Liver (tissue), 3 donors: ENCODE data around the gene MRPL41.
"Not testable (repeated sequence)": the region's sequence is repeated elsewhere in the genome, so short reads cannot be mapped to it uniquely, and the experiment has no call there.

Source experiments
- EGR1 ChIP-seq, 2 donors: IDR thresholded peaks; 2 replicates each; pipeline ENCODE4 v1.6.1; 2016 to 2018; ENCODE audit warnings: antibody characterized with exemption in 2 of 2, low read depth in 2 of 2
- FOXA1 ChIP-seq: IDR thresholded peaks from 2 replicates; pipeline ENCODE4 v1.6.1; 2016; ENCODE audit warnings: antibody characterized with exemption
- GABPA ChIP-seq, 2 donors: IDR thresholded peaks in 1 of 2; conservative IDR thresholded peaks in 1 of 2; 2 replicates each; pipeline ENCODE4 v1.6.1; 2016; ENCODE audit warnings: antibody characterized with exemption in 2 of 2, mild to moderate bottlenecking in 1 of 2, moderate library complexity in 1 of 2
- HNF4G ChIP-seq: IDR thresholded peaks from 2 replicates; pipeline ENCODE4 v1.6.1; 2016; ENCODE audit warnings: antibody characterized with exemption
- JUND ChIP-seq, 2 donors: IDR thresholded peaks; 2 replicates each; pipeline ENCODE4 v1.6.1; 2016; ENCODE audit warnings: antibody characterized with exemption in 2 of 2
- RAD21 ChIP-seq, 2 donors: IDR thresholded peaks; 2 replicates each; pipeline ENCODE4 v1.6.1; 2016; ENCODE audit warnings: antibody characterized with exemption in 2 of 2, mild to moderate bottlenecking in 2 of 2
- RXRA ChIP-seq, 2 donors: IDR thresholded peaks; 2 replicates each; pipeline ENCODE4 v1.6.1; 2017 to 2018; ENCODE audit warnings: antibody characterized with exemption in 2 of 2, mild to moderate bottlenecking in 1 of 2
- SP1 ChIP-seq: IDR thresholded peaks from 2 replicates; pipeline ENCODE4 v1.6.1; 2018; ENCODE audit warnings: antibody characterized with exemption, mild to moderate bottlenecking
- TAF1 ChIP-seq: conservative IDR thresholded peaks from 2 replicates; pipeline ENCODE4 v1.6.1; 2016; ENCODE audit warnings: antibody characterized with exemption, mild to moderate bottlenecking
- YY1 ChIP-seq: IDR thresholded peaks from 2 replicates; pipeline ENCODE4 v1.6.1; 2016; ENCODE audit warnings: antibody characterized with exemption, mild to moderate bottlenecking
- TF ChIP-seq, protein P1 (sequence below): fragments of 150-350 bp; IDR thresholded peaks from 2 replicates; pipeline ENCODE4 v1.5.1; 2017; ENCODE audit warnings: improper control_type of control experiment, low read depth, low read length; ENCODE audit not compliant: missing input control
- TF ChIP-seq, protein P2 (sequence below): IDR thresholded peaks from 2 replicates; pipeline ENCODE4 v1.6.1; 2016; ENCODE audit warnings: antibody characterized with exemption, mild to moderate bottlenecking
- TF ChIP-seq, protein P3 (sequence below): IDR thresholded peaks from 2 replicates; pipeline ENCODE4 v1.6.1; 2016; ENCODE audit warnings: antibody characterized with exemption
- TF ChIP-seq, protein P4 (sequence below): IDR thresholded peaks from 2 replicates; pipeline ENCODE4 v1.6.1; 2016; ENCODE audit warnings: antibody characterized with exemption
- donor health status: healthy.
- donor health status: healthy.

DNA sequence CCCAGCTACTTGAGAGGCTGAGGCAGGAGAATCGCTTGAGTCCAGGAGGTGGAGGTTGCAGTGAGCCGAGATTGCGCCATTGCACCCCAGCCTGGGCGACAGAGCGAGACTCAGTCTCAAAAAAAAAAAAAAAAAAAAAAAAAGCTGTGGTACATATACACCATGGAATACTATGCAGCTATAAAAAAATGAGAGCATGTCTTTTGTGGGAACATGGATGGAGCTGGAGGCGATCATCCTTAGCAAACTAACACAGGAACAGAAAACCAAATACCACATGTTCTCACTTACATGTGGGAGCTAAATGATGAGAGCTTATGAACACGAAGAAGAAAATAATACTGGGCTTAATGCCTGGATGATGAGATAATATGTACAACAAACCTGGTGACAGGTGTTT, 44.9 kb downstream of the MRPL41 start:
- TF ChIP-seq, protein P1, sequence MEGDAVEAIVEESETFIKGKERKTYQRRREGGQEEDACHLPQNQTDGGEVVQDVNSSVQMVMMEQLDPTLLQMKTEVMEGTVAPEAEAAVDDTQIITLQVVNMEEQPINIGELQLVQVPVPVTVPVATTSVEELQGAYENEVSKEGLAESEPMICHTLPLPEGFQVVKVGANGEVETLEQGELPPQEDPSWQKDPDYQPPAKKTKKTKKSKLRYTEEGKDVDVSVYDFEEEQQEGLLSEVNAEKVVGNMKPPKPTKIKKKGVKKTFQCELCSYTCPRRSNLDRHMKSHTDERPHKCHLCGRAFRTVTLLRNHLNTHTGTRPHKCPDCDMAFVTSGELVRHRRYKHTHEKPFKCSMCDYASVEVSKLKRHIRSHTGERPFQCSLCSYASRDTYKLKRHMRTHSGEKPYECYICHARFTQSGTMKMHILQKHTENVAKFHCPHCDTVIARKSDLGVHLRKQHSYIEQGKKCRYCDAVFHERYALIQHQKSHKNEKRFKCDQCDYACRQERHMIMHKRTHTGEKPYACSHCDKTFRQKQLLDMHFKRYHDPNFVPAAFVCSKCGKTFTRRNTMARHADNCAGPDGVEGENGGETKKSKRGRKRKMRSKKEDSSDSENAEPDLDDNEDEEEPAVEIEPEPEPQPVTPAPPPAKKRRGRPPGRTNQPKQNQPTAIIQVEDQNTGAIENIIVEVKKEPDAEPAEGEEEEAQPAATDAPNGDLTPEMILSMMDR = not testable (repeated sequence)
- TF ChIP-seq JUND (IDR thresholded peaks at IDR 0.05); TAF1; SP1; HNF4G; YY1; FOXA1; RXRA (IDR thresholded peaks at IDR 0.05); GABPA (IDR thresholded peaks at IDR 0.05 in 1 of 2, conservative IDR thresholded peaks at IDR 0.05 in 1 of 2); RAD21 (IDR thresholded peaks at IDR 0.05); EGR1 (IDR thresholded peaks at IDR 0.05; ENCODE audit: low read depth in 2 of 2): not testable (repeated sequence)
- TF ChIP-seq, protein P2, sequence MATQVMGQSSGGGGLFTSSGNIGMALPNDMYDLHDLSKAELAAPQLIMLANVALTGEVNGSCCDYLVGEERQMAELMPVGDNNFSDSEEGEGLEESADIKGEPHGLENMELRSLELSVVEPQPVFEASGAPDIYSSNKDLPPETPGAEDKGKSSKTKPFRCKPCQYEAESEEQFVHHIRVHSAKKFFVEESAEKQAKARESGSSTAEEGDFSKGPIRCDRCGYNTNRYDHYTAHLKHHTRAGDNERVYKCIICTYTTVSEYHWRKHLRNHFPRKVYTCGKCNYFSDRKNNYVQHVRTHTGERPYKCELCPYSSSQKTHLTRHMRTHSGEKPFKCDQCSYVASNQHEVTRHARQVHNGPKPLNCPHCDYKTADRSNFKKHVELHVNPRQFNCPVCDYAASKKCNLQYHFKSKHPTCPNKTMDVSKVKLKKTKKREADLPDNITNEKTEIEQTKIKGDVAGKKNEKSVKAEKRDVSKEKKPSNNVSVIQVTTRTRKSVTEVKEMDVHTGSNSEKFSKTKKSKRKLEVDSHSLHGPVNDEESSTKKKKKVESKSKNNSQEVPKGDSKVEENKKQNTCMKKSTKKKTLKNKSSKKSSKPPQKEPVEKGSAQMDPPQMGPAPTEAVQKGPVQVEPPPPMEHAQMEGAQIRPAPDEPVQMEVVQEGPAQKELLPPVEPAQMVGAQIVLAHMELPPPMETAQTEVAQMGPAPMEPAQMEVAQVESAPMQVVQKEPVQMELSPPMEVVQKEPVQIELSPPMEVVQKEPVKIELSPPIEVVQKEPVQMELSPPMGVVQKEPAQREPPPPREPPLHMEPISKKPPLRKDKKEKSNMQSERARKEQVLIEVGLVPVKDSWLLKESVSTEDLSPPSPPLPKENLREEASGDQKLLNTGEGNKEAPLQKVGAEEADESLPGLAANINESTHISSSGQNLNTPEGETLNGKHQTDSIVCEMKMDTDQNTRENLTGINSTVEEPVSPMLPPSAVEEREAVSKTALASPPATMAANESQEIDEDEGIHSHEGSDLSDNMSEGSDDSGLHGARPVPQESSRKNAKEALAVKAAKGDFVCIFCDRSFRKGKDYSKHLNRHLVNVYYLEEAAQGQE = not testable (repeated sequence)
- TF ChIP-seq, protein P3, sequence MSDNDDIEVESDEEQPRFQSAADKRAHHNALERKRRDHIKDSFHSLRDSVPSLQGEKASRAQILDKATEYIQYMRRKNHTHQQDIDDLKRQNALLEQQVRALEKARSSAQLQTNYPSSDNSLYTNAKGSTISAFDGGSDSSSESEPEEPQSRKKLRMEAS = not testable (repeated sequence)
- TF ChIP-seq, protein P4, sequence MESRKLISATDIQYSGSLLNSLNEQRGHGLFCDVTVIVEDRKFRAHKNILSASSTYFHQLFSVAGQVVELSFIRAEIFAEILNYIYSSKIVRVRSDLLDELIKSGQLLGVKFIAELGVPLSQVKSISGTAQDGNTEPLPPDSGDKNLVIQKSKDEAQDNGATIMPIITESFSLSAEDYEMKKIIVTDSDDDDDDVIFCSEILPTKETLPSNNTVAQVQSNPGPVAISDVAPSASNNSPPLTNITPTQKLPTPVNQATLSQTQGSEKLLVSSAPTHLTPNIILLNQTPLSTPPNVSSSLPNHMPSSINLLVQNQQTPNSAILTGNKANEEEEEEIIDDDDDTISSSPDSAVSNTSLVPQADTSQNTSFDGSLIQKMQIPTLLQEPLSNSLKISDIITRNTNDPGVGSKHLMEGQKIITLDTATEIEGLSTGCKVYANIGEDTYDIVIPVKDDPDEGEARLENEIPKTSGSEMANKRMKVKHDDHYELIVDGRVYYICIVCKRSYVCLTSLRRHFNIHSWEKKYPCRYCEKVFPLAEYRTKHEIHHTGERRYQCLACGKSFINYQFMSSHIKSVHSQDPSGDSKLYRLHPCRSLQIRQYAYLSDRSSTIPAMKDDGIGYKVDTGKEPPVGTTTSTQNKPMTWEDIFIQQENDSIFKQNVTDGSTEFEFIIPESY = not testable (repeated sequence)
